T1000 (cell line): ENCODE data around the gene SEH1L.
"Not testable (repeated sequence)": the region's sequence is repeated elsewhere in the genome, so short reads cannot be mapped to it uniquely, and the experiment has no call there.

Experiments used
- DNase-seq: peaks from one replicate; lab custom pipeline; 2025; ENCODE audit warnings: mixed read lengths; lab: John Stamatoyannopoulos, UW

Gene SEH1L

GRCh38 chr18:12996661-12997292, 49.0 kb downstream of the SEH1L start:
- DNase-seq, result no peak

GRCh38 chr18:12997330-12997729, 49.5 kb downstream of the SEH1L start:
- not testable (repeated sequence) for DNase-seq

GRCh38 chr18:12998332-12999060, 50.7 kb downstream of the SEH1L start:
- no peak for DNase-seq

GRCh38 chr18:13003466-13003896, 55.7 kb downstream of the SEH1L start:
- DNase-seq, result no peak

- DNase-seq, result no peak
These were observed 56.6 kb downstream of the SEH1L start for GRCh38 chr18:13004396-13004795.

GRCh38 chr18:13005289-13005688, 57.5 kb downstream of the SEH1L start:
- no peak for DNase-seq

- DNase-seq, result no peak
These were observed 58.9 kb downstream of the SEH1L start for GRCh38 chr18:13006531-13007247.

- no peak for DNase-seq
These were observed 59.4 kb downstream of the SEH1L start for GRCh38 chr18:13007248-13007560.

- no peak for DNase-seq
These were observed 63.9 kb downstream of the SEH1L start for GRCh38 chr18:13011719-13012118.

GRCh38 chr18:13014232-13014631, 66.4 kb downstream of the SEH1L start:
- DNase-seq, result no peak

- DNase-seq, result no peak
These were observed 67.0 kb downstream of the SEH1L start for GRCh38 chr18:13014818-13015217.

- DNase-seq, result no peak
These were observed 69.5 kb downstream of the SEH1L start for GRCh38 chr18:13017247-13017875.

GRCh38 chr18:13018374-13018773, 70.6 kb downstream of the SEH1L start:
- no peak for DNase-seq

- no peak for DNase-seq
These were observed 71.5 kb downstream of the SEH1L start for GRCh38 chr18:13019301-13019700.

GRCh38 chr18:13022644-13023043, 74.8 kb downstream of the SEH1L start:
- no peak for DNase-seq

- no peak for DNase-seq
These were observed 77.4 kb downstream of the SEH1L start for GRCh38 chr18:13025233-13025632.

- no peak for DNase-seq
These were observed 78.9 kb downstream of the SEH1L start for GRCh38 chr18:13026583-13027270.

- no peak for DNase-seq
These were observed 81.1 kb downstream of the SEH1L start for GRCh38 chr18:13028869-13029268.

GRCh38 chr18:13032173-13032572, 84.4 kb downstream of the SEH1L start:
- no peak for DNase-seq

GRCh38 chr18:13035249-13035914, 87.6 kb downstream of the SEH1L start:
- DNase-seq, result no peak

- no peak for DNase-seq
These were observed 89.0 kb downstream of the SEH1L start for GRCh38 chr18:13036622-13037320.
